Stomach smooth muscle (tissue), 2 donors: Measurements from ENCODE around the gene MLX.

ENCODE experiments used
- H3K27ac ChIP-seq: one replicate; pipeline ENCODE4 v1.7.0; 2013; ENCODE audit warnings: mild to moderate bottlenecking, low read length, inconsistent platforms
- H3K27me3 ChIP-seq, 2 donors: one replicate each; pipeline ENCODE4 v1.7.0; 2013; ENCODE audit warnings: low read length in 2 of 2; ENCODE audit not compliant: insufficient read depth in 2 of 2, control insufficient read depth in 1 of 2
- H3K36me3 ChIP-seq, 2 donors: one replicate each; pipeline ENCODE4 v1.7.0; 2013; ENCODE audit warnings: low read length in 2 of 2; ENCODE audit not compliant: control insufficient read depth in 2 of 2, insufficient read depth in 2 of 2
- H3K4me1 ChIP-seq: one replicate; pipeline ENCODE4 v1.7.0; 2013; ENCODE audit warnings: low read length; ENCODE audit not compliant: control insufficient read depth, insufficient read depth
- H3K4me3 ChIP-seq, 2 donors: one replicate each; pipeline ENCODE4 v1.7.0; 2013; ENCODE audit warnings: low read length in 2 of 2
- H3K9ac ChIP-seq, 2 donors: one replicate each; pipeline ENCODE4 v1.7.0; 2013; ENCODE audit warnings: low read length in 2 of 2, mild to moderate bottlenecking in 1 of 2
- H3K9me3 ChIP-seq, 2 donors: one replicate each; pipeline ENCODE4 v1.7.0; 2013; ENCODE audit warnings: low read length in 2 of 2; ENCODE audit not compliant: control insufficient read depth in 2 of 2
- donor health status: healthy.
- donor health status: Pancreatic carcinoma.

The MLX gene, protein sequence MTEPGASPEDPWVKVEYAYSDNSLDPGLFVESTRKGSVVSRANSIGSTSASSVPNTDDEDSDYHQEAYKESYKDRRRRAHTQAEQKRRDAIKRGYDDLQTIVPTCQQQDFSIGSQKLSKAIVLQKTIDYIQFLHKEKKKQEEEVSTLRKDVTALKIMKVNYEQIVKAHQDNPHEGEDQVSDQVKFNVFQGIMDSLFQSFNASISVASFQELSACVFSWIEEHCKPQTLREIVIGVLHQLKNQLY

DNA sequence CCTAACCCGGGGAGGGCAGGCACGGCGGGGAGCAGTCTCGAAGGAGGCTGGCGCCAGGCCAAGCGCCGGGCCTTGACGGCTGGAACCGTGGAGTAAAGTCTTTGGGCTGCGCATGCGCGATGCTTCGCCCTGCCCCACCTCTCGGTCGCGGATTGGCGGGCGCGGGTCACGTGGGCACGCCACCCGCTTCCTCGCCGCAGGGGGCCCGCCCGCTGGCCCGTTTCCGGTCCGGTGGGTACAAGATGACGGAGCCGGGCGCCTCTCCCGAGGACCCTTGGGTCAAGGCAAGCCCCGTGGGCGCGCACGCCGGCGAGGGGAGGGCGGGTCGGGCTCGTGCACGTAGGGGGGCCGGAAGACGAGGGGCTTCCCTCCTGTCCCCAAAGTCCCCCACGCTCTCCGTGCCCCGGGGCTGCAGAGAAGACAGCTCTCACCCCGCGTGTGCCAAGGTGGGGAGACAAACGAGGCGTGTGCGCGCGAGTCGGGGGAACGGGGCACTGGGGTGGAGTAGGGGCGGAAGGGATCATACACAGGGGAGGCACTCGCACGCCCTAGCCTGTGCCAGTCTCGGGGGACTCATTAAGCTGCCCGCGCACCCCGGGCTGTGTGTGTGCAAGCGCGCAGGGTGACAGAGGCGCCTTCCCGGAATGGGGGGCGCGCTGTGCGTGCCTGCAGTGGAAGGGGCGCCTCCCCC is at the start of gene MLX:
TSS of gene MLX (plus strand) at position 218 of the 691 bp plus-strand sequence. CDS start at position 243, 25 bp downstream.
- peaks cover 44% of the 10 kb centered on the region for H3K4me1 ChIP-seq
- H3K4me3 ChIP-seq = peak within 1 kb of the TSS; percentile 87 to 91
- H3K27ac ChIP-seq = peak within 1 kb of the TSS; percentile 86
- H3K27me3 ChIP-seq = no peaks in the 10 kb centered on the region
- H3K9ac ChIP-seq = peak within 1 kb of the TSS; percentile 62 to 86
- peaks cover 34 to 44% of the 10 kb centered on the region in 2 donors for H3K36me3 ChIP-seq
- no peaks in the 10 kb centered on the region for H3K9me3 ChIP-seq

GRCh38 chr17:42517516-42517915 is 49.4 kb upstream of the MLX start:
- Histone ChIP-seq H3K4me1 (peaks cover 74% of the 10 kb centered on the region), H3K4me3 (peak overlapping the region in 1 of 2 donors; percentile 22), H3K27ac (peak overlapping the region; percentile 100), H3K9me3 (no peaks in the 10 kb centered on the region), H3K36me3 (peaks cover 6 to 19% of the 10 kb centered on the region in 2 donors), H3K27me3 (no peaks in the 10 kb centered on the region), H3K9ac (peak overlapping the region in 1 of 2 donors; percentile 46)

- Histone ChIP-seq H3K9me3 (no peaks in the 10 kb centered on the region), H3K27me3 (no peaks in the 10 kb centered on the region), H3K4me1 (peaks cover 77% of the 10 kb centered on the region), H3K27ac (peak overlapping the region; percentile 100), H3K9ac (peak overlapping the region; percentile 61 to 84), H3K4me3 (peak overlapping the region; percentile 5 to 44), H3K36me3 (peaks cover 6 to 19% of the 10 kb centered on the region in 2 donors)
Measured at GRCh38 chr17:42518046-42518754, 48.7 kb upstream of the MLX start.

GRCh38 chr17:42518755-42519545 is 48.0 kb upstream of the MLX start:
- Histone ChIP-seq H3K27ac (peak overlapping the region; percentile 100), H3K9ac (peak overlapping the region; percentile 61 to 84), H3K9me3 (no peaks in the 10 kb centered on the region)

GRCh38 chr17:42519546-42520491 is 47.1 kb upstream of the MLX start:
- peak overlapping the region; percentile 100 for H3K27ac ChIP-seq
- no peaks in the 10 kb centered on the region for H3K27me3 ChIP-seq
- peak overlapping the region; percentile 61 to 84 for H3K9ac ChIP-seq
- H3K36me3 ChIP-seq = peaks cover 6 to 7% of the 10 kb centered on the region in 2 donors
- no peaks in the 10 kb centered on the region for H3K9me3 ChIP-seq
- H3K4me1 ChIP-seq = peaks cover 74% of the 10 kb centered on the region
- peak overlapping the region; percentile 34 to 41 for H3K4me3 ChIP-seq

More at GRCh38 chr17:42518755-42519545, 48.0 kb upstream of the MLX start:
- peak overlapping the region in 1 of 2 donors; percentile 41 for H3K4me3 ChIP-seq
- H3K27me3 ChIP-seq = no peaks in the 10 kb centered on the region
- peaks cover 6 to 16% of the 10 kb centered on the region in 2 donors for H3K36me3 ChIP-seq
- H3K4me1 ChIP-seq = peaks cover 74% of the 10 kb centered on the region

- H3K36me3 ChIP-seq = peaks cover 6% of the 10 kb centered on the region in 2 donors
- H3K9ac ChIP-seq = peak overlapping the region; percentile 61 to 74
- H3K27ac ChIP-seq = peak overlapping the region; percentile 100
- H3K9me3 ChIP-seq = no peaks in the 10 kb centered on the region
- no peaks in the 10 kb centered on the region for H3K27me3 ChIP-seq
- H3K4me3 ChIP-seq = peak overlapping the region; percentile 34 to 47
- peaks cover 77% of the 10 kb centered on the region for H3K4me1 ChIP-seq
Measured at GRCh38 chr17:42520540-42520951, 46.4 kb upstream of the MLX start.

GRCh38 chr17:42521036-42521435 is 45.9 kb upstream of the MLX start:
- Histone ChIP-seq H3K4me3 (peak overlapping the region; percentile 21 to 47), H3K9me3 (no peaks in the 10 kb centered on the region), H3K27ac (peak overlapping the region; percentile 100), H3K9ac (peak overlapping the region; percentile 61 to 74), H3K27me3 (no peaks in the 10 kb centered on the region), H3K36me3 (peaks cover 6% of the 10 kb centered on the region in 2 donors), H3K4me1 (peaks cover 78% of the 10 kb centered on the region)

DNA sequence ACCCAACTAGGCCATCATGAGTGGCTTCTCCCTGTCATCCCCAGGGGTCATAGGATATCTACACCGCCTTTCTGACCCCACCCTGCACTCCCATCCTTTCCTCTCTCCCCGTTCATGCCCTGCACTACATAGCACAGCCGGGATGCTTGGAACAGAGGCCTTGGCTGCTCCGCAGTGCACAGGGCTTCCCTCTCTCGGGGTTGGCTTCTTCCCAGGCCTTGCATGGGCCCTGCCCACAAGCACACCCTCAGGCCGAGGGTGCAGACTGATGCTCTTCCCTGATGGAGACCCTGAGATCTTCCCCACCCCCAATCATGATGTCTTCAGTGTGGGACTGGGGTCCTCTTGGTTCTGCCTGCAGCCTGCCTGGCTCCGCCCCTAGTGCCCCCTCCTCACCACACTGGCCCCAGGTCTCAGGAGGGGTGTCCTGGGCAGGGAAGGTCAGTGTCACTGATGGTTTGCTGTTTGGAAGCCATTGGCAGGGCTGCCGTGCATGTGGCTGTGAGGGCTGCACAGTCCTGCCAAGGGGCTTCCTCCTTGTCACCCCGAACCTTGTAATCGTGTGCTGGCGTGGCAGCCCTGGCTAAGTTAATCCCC is 45.1 kb upstream of the MLX start:
- Histone ChIP-seq H3K27me3 (no peaks in the 10 kb centered on the region), H3K9ac (peak overlapping the region; percentile 61 to 74), H3K4me3 (peak overlapping the region; percentile 21 to 47), H3K36me3 (peaks cover 0 to 2% of the 10 kb centered on the region in 2 donors), H3K4me1 (peaks cover 74% of the 10 kb centered on the region), H3K27ac (peak overlapping the region; percentile 100), H3K9me3 (no peaks in the 10 kb centered on the region)

DNA sequence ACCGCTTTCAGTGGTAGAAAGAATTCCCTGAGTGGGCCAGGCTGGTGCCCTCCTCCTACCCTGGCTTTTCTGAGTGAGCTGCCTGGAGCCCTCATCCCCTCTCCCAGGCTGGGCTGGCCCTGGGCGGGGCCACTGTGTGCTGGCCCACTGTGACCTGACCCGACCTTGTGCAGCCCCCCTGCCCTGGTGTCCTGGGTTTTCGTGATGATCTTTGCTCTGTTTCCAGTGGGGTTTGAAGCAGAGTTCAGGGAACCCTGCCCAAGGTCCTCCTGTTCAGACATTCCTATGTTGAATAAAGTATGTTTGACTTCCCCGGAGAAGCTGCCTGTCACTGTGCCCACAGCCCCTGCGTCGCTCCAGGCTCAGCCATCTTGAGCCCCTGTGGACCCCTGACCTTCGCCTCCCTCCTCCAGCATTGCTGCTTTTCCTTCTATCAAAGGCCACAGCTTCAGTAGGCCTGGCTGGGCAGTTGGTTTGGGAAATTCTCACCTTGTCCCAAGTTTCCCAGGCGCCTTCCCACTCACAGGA is 44.6 kb upstream of the MLX start:
- no peaks in the 10 kb centered on the region for H3K27me3 ChIP-seq
- H3K4me1 ChIP-seq = peaks cover 74% of the 10 kb centered on the region
- peak overlapping the region; percentile 100 for H3K27ac ChIP-seq
- peak overlapping the region in 1 of 2 donors; percentile 47 for H3K4me3 ChIP-seq
- H3K36me3 ChIP-seq = peaks cover 0 to 2% of the 10 kb centered on the region in 2 donors
- no peaks in the 10 kb centered on the region for H3K9me3 ChIP-seq
- peak overlapping the region; percentile 61 to 74 for H3K9ac ChIP-seq
